ENCODE data around the gene METTL23. TPM values are rescaled to one million over a fixed set of nuclear protein-coding genes. Genes with fewer than 3 reads are reported as not detected.

METTL23 gene, protein sequence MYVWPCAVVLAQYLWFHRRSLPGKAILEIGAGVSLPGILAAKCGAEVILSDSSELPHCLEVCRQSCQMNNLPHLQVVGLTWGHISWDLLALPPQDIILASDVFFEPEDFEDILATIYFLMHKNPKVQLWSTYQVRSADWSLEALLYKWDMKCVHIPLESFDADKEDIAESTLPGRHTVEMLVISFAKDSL
- 10 to 100 TPM; 22.9 to 24.0 TPM for polyA plus RNA-seq

DNA sequence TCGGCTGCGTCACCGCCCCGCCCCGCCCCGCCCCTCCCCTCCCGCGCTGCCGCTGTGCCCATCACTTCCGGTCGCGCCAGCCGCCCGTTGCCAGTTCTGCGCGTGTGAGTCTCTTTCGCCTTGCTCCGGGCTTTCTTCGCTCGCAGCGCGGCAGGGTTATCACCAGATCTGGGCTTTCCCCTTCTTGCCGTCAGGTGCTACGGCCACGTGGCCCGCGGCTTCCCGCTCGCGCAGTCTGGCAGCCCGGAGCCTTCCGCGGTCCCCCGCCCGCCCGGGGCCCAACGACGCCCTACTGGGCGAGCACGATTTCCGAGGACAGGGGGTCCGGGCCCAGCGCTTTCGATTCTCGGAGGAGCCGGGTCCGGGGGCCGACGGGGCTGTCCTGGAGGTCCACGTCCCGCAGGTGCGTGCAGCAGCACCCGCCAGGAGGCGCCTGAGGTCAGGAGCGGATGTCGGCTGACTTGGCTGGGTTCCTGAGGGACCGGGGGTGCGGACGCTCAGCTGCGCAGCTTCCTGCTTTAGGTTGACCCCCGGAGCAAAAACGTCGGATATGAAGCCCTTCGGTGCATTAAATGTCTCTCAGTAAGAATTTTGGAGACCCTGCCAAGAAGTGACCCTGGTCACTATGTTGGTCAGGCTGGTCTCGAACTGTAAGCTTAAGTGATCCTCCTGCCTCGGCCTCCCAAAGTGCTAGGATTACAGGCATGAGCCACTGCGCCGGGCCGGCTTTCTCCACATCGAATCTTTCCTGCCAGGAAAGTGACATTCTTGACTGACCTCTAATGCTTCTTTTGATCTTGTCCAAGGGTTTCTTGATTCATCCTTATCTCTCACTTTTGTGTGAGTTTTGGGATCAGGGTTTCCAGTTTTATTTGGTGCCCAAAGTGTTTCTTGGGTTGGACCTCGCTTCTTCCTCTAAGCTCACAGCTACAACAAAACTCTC is at the start of gene METTL23:
METTL23 (plus strand) TSS at position 64 of the 943 bp plus-strand sequence. CDS start 2,872 bp downstream, outside the sequence.
- H3K36me3 ChIP-seq (ENCODE audit: control insufficient read depth in 2 of 2, insufficient read depth in 2 of 2, low read length in 1 of 2): peaks cover 0 to 3% of the 10 kb centered on the region in 2 donors
- WGBS, 2 donors: 1% methylated on average over 69 to 71 of the region's 71 CpGs
- no peaks in the 10 kb centered on the region for H3K9me3 ChIP-seq (ENCODE audit: control insufficient read depth in 2 of 2, insufficient read depth in 1 of 2, low read depth in 1 of 2, low read length in 1 of 2)
- H3K27me3 ChIP-seq (ENCODE audit: control insufficient read depth in 1 of 2, insufficient read depth in 2 of 2, low read length in 2 of 2): no peaks in the 10 kb centered on the region
- peaks cover 0 to 2% of the 10 kb centered on the region in 2 donors for H3K4me1 ChIP-seq (ENCODE audit: control insufficient read depth in 2 of 2, insufficient read depth in 2 of 2, low read length in 1 of 2)
- peak within 1 kb of the TSS; percentile 100 for H3K27ac ChIP-seq (ENCODE audit: low read depth in 2 of 2, low read length in 1 of 2)
- peak within 1 kb of the TSS; percentile 73 to 87 for H3K4me3 ChIP-seq (ENCODE audit: low read depth in 1 of 2, low read length in 2 of 2)

GRCh38 chr17:76677406-76677805 is 49.2 kb upstream of the METTL23 start:
- no peaks in the 10 kb centered on the region for H3K9me3 ChIP-seq (ENCODE audit: control insufficient read depth in 2 of 2, insufficient read depth in 1 of 2, low read depth in 1 of 2, low read length in 1 of 2)
- H3K4me1 ChIP-seq (ENCODE audit: control insufficient read depth in 2 of 2, insufficient read depth in 2 of 2, low read length in 1 of 2): peaks cover 0 to under 1% of the 10 kb centered on the region in 2 donors
- 85 to 86% methylated on average over 16 of the region's 16 CpGs for WGBS, 2 donors
- H3K27ac ChIP-seq (ENCODE audit: low read depth in 2 of 2, low read length in 1 of 2): peak overlapping the region in 1 of 2 donors; percentile 44
- H3K27me3 ChIP-seq (ENCODE audit: control insufficient read depth in 1 of 2, insufficient read depth in 2 of 2, low read length in 2 of 2): no peaks in the 10 kb centered on the region
- H3K36me3 ChIP-seq (ENCODE audit: control insufficient read depth in 2 of 2, insufficient read depth in 2 of 2, low read length in 1 of 2): peaks cover 0 to 3% of the 10 kb centered on the region in 2 donors
- no peak overlapping the region for H3K4me3 ChIP-seq (ENCODE audit: low read depth in 1 of 2, low read length in 2 of 2)

DNA sequence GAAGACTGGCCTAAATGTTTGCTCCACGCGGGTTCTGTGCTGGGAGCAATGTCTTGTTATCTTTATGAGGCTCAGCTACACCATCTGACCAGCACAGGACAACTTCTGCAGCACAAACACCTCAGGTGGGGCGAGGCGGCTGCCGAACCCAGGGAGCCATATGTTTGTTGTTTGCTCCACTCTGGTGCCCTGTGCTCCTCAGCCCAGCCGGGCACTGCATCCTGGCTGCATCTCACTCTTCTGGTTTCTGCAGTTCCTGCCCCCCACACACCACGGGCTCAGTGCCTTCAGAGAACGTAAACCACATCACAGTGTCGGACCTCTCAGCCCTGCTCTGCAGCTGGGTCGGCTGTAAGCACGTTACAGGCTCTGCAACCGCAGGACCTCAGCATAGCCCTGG is 48.3 kb upstream of the METTL23 start:
- H3K4me3 ChIP-seq (ENCODE audit: low read depth in 1 of 2, low read length in 2 of 2): no peak overlapping the region
- H3K27me3 ChIP-seq (ENCODE audit: control insufficient read depth in 1 of 2, insufficient read depth in 2 of 2, low read length in 2 of 2): no peaks in the 10 kb centered on the region
- H3K27ac ChIP-seq (ENCODE audit: low read depth in 2 of 2, low read length in 1 of 2): no peak overlapping the region
- 66 to 75% methylated on average over 12 of the region's 12 CpGs for WGBS, 2 donors
- H3K9me3 ChIP-seq (ENCODE audit: control insufficient read depth in 2 of 2, insufficient read depth in 1 of 2, low read depth in 1 of 2, low read length in 1 of 2): no peaks in the 10 kb centered on the region
- peaks cover 0 to 5% of the 10 kb centered on the region in 2 donors for H3K4me1 ChIP-seq (ENCODE audit: control insufficient read depth in 2 of 2, insufficient read depth in 2 of 2, low read length in 1 of 2)
- H3K36me3 ChIP-seq (ENCODE audit: control insufficient read depth in 2 of 2, insufficient read depth in 2 of 2, low read length in 1 of 2): peaks cover 0 to 8% of the 10 kb centered on the region in 2 donors

DNA sequence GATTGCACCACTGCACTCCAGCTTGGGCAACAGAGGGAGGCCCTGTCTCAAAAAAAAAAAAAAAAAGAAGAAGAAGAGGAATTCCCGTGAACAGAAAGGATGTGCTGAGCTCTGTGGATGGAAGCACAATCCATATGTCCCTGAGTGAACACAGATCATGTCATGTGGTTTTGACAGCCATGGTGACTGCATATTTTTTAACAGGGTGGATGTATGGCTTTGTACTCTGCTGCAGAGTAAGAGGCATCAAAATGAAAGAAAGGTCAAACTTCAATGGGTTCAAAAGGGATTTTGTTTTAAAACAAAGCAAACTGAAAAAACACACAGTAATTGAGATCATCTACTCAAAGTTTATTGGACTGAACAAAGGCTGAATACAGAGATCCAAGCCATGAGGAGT is 47.4 kb upstream of the METTL23 start:
- H3K4me3 ChIP-seq (ENCODE audit: low read depth in 1 of 2, low read length in 2 of 2): no peak overlapping the region
- H3K27me3 ChIP-seq (ENCODE audit: control insufficient read depth in 1 of 2, insufficient read depth in 2 of 2, low read length in 2 of 2): no peaks in the 10 kb centered on the region
- peaks cover 0 to 5% of the 10 kb centered on the region in 2 donors for H3K4me1 ChIP-seq (ENCODE audit: control insufficient read depth in 2 of 2, insufficient read depth in 2 of 2, low read length in 1 of 2)
- peaks cover 4 to 12% of the 10 kb centered on the region in 2 donors for H3K36me3 ChIP-seq (ENCODE audit: control insufficient read depth in 2 of 2, insufficient read depth in 2 of 2, low read length in 1 of 2)
- H3K9me3 ChIP-seq (ENCODE audit: control insufficient read depth in 2 of 2, insufficient read depth in 1 of 2, low read depth in 1 of 2, low read length in 1 of 2): no peaks in the 10 kb centered on the region
- no peak overlapping the region for H3K27ac ChIP-seq (ENCODE audit: low read depth in 2 of 2, low read length in 1 of 2)
- 73 to 87% methylated on average over 1 of the region's 1 CpG for WGBS, 2 donors

DNA sequence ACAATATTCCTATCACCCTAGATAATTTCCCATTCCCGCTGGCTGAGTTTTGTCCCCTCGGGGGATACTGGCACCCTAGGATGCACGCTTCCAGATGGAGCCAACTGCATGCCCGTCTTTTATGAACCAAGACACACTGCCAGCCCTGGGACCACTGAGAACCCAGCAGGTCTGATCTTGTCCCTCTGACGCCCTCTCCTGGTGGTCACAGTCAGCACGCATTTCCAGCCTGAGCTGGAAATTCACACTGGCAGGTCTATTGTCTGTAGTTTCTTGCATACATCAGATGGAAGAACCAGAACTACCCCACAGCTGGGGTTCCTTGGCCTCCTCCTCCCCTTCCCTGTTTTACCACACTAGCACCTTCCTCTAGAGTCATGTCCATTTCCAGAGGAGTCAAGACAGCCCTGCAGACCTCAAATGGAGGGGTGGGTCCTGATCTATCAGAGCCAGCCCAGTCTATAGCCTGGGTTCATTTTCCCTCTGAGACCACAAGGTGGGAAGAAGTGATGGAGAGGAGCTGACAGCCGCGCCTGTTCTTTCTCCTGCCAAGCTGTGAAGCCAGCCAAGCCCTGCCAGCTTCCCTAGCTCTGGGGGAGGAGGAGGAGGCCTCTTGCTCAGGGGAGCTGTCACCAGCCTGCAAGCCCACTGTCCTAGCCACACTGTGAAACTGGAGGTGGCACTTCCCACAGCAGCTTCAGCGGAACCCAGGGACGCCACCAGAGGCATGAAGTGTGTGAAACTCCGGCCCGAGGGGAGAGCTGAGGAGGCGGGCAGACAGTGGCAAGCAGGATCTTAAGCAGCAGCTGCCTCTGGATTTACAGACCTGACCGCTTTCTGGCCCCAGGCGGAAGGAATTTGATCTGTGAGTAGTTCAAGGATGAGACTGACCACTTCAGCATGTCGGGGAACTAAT is 45.2 kb upstream of the METTL23 start:
- Histone ChIP-seq H3K4me1 (ENCODE audit: control insufficient read depth in 2 of 2, insufficient read depth in 2 of 2, low read length in 1 of 2) (peaks cover 0 to 7% of the 10 kb centered on the region in 2 donors), H3K27me3 (ENCODE audit: control insufficient read depth in 1 of 2, insufficient read depth in 2 of 2, low read length in 2 of 2) (no peaks in the 10 kb centered on the region), H3K9me3 (ENCODE audit: control insufficient read depth in 2 of 2, insufficient read depth in 1 of 2, low read depth in 1 of 2, low read length in 1 of 2) (no peaks in the 10 kb centered on the region), H3K36me3 (ENCODE audit: control insufficient read depth in 2 of 2, insufficient read depth in 2 of 2, low read length in 1 of 2) (peaks cover 4 to 14% of the 10 kb centered on the region in 2 donors), H3K4me3 (ENCODE audit: low read depth in 1 of 2, low read length in 2 of 2) (no peak overlapping the region), H3K27ac (ENCODE audit: low read depth in 2 of 2, low read length in 1 of 2) (peak overlapping the region; percentile 17 to 58)
- 50 to 54% methylated on average over 16 of the region's 16 CpGs for WGBS, 2 donors

GRCh38 chr17:76682296-76682695 is 44.3 kb upstream of the METTL23 start:
- Histone ChIP-seq H3K4me3 (ENCODE audit: low read depth in 1 of 2, low read length in 2 of 2) (no peak overlapping the region), H3K9me3 (ENCODE audit: control insufficient read depth in 2 of 2, insufficient read depth in 1 of 2, low read depth in 1 of 2, low read length in 1 of 2) (no peaks in the 10 kb centered on the region), H3K27ac (ENCODE audit: low read depth in 2 of 2, low read length in 1 of 2) (peak overlapping the region; percentile 17 to 58), H3K4me1 (ENCODE audit: control insufficient read depth in 2 of 2, insufficient read depth in 2 of 2, low read length in 1 of 2) (peaks cover 0 to 11% of the 10 kb centered on the region in 2 donors), H3K27me3 (ENCODE audit: control insufficient read depth in 1 of 2, insufficient read depth in 2 of 2, low read length in 2 of 2) (no peaks in the 10 kb centered on the region), H3K36me3 (ENCODE audit: control insufficient read depth in 2 of 2, insufficient read depth in 2 of 2, low read length in 1 of 2) (peaks cover 4 to 14% of the 10 kb centered on the region in 2 donors)
- 70 to 75% methylated on average over 12 of the region's 12 CpGs for WGBS, 2 donors

DNA sequence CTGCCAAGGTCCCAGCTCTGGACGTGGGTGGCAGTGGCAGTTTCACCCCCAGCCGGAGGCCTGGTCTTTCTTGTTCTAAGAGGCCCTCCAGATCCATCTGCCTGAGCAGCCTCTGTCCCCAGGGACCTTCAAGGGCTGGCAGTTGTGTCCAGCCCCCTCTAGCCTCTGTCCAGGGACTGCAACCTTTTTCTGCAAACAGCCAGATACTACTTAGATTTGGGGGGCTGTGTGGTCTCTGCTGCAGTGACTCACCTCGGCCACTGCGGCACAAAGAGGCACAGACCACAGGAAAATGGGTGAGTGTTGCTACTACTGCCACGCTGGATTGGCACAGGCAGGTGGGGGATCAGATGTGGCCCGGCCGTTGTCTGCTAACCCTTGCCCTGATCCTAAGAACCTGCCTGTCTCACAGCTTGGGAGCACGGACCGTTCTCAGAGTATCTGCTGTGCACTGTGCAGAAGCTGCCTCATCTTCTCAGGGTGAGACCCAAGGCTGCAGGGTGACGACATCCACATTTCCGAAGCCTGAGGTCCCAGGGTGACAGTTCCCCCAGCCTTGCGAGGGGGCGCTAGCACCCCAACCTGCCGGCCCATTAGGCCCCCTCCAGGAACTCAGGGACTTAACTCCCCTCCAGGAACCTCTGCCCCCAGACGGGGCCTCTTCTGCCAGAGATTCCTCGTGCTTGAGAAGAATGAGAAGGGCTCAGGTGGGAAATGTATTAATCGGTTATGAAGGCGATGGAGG is 43.5 kb upstream of the METTL23 start:
- 79 to 81% methylated on average over 18 of the region's 18 CpGs for WGBS, 2 donors
- Histone ChIP-seq H3K27ac (ENCODE audit: low read depth in 2 of 2, low read length in 1 of 2) (peak overlapping the region in 1 of 2 donors; percentile 58), H3K36me3 (ENCODE audit: control insufficient read depth in 2 of 2, insufficient read depth in 2 of 2, low read length in 1 of 2) (peaks cover 4 to 14% of the 10 kb centered on the region in 2 donors), H3K4me3 (ENCODE audit: low read depth in 1 of 2, low read length in 2 of 2) (no peak overlapping the region), H3K27me3 (ENCODE audit: control insufficient read depth in 1 of 2, insufficient read depth in 2 of 2, low read length in 2 of 2) (no peaks in the 10 kb centered on the region), H3K9me3 (ENCODE audit: control insufficient read depth in 2 of 2, insufficient read depth in 1 of 2, low read depth in 1 of 2, low read length in 1 of 2) (no peaks in the 10 kb centered on the region), H3K4me1 (ENCODE audit: control insufficient read depth in 2 of 2, insufficient read depth in 2 of 2, low read length in 1 of 2) (peaks cover 3 to 13% of the 10 kb centered on the region in 2 donors)

DNA sequence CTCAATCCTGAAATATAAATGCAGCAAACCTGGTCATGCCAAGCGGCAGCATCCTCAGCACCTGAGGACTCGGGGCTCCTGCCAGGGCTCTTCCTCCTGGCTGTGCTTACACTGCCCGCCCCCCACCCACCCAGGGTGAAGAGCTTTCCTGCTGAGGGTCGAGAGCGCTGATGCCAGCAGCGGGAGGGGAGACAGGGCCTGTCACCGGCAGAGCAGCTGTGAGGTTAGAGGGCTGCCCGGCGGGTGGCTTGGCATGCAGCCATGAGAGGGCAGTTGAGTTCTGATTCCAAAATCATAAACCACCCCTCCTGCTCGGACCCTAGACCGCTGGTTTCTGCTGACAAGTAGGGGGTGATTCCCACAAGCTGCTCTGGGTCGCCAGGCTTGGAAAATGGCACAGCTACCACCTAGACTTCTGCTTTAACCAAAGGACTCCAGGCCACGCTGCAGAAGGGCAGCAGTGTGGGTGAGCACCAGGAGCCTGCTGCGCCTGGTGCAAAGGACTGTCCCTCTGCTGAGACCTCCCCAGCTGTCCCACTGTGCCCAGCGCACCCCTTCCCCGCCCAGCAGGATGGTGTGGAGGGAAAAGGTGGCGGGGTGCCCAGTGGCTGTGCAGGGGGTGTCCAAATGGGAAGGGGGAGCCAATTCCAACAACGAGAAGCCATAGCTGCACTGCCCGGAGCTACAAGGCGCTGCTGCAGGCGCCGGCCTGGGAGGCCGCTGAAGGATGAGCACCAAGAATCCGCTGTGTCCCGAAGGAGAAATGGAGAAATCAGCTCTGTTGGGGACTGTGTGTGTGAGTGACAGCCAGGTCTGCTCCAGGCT is 42.5 kb upstream of the METTL23 start:
- H3K9me3 ChIP-seq (ENCODE audit: control insufficient read depth in 2 of 2, insufficient read depth in 1 of 2, low read depth in 1 of 2, low read length in 1 of 2): no peaks in the 10 kb centered on the region
- no peak overlapping the region for H3K27ac ChIP-seq (ENCODE audit: low read depth in 2 of 2, low read length in 1 of 2)
- peaks cover 4 to 12% of the 10 kb centered on the region in 2 donors for H3K36me3 ChIP-seq (ENCODE audit: control insufficient read depth in 2 of 2, insufficient read depth in 2 of 2, low read length in 1 of 2)
- no peak overlapping the region for H3K4me3 ChIP-seq (ENCODE audit: low read depth in 1 of 2, low read length in 2 of 2)
- 82 to 90% methylated on average over 23 to 25 of the region's 25 CpGs for WGBS, 2 donors
- H3K27me3 ChIP-seq (ENCODE audit: control insufficient read depth in 1 of 2, insufficient read depth in 2 of 2, low read length in 2 of 2): no peaks in the 10 kb centered on the region
- H3K4me1 ChIP-seq (ENCODE audit: control insufficient read depth in 2 of 2, insufficient read depth in 2 of 2, low read length in 1 of 2): peaks cover 5 to 20% of the 10 kb centered on the region in 2 donors
